Activated B cell treated with CpG ODN at 0.5 μM for 24 hours (primary cell): ENCODE results near the gene PRPF4. TPM values are rescaled to one million over a fixed set of nuclear protein-coding genes. Genes with fewer than 3 reads are reported as not detected.

Experiments used
- ATAC-seq: fragments of 200-7000 bp; cut with Tn5 transposase; one replicate; pipeline ENCODE4 v1.10.0; 2021; ENCODE audit warnings: low read depth, mild to moderate bottlenecking, moderate library complexity
- CTCF ChIA-PET: fragments of 350-600 bp; sonication (Branson Sonifier 250); formaldehyde crosslinking; loops from one replicate; lab custom pipeline; 2021; ENCODE audit warnings: antibody characterized with exemption; lab: Charles Lee
- POLR2A ChIA-PET: fragments of 350-600 bp; sonication (Branson Sonifier 250); formaldehyde crosslinking; loops from one replicate; lab custom pipeline; 2021; ENCODE audit warnings: antibody characterized with exemption; lab: Charles Lee
- DNase-seq: peaks from one replicate; pipeline ENCODE4 v3.0.0; 2022
- H3K27ac Mint-ChIP-seq: one replicate; pipeline ENCODE4 v1.8.0; 2020; ENCODE audit warnings: mixed read lengths
- H3K27me3 Mint-ChIP-seq: one replicate; pipeline ENCODE4 v1.8.0; 2021; ENCODE audit warnings: mixed read lengths
- H3K36me3 Mint-ChIP-seq: one replicate; pipeline ENCODE4 v1.8.0; 2021; ENCODE audit warnings: low read depth, mixed read lengths
- H3K4me1 Mint-ChIP-seq: one replicate; pipeline ENCODE4 v1.8.0; 2021; ENCODE audit warnings: mixed read lengths
- H3K4me3 Mint-ChIP-seq: one replicate; pipeline ENCODE4 v1.8.0; 2020; ENCODE audit warnings: mild to moderate bottlenecking, mixed read lengths
- H3K9me3 Mint-ChIP-seq: one replicate; pipeline ENCODE4 v1.8.0; 2020; ENCODE audit warnings: mixed read lengths
- intact Hi-C: fragments of 100-400 bp; cut with micrococcal nuclease; formaldehyde crosslinking; loops from one replicate; pipeline ENCODE4 v1.15.1; 2024
- total RNA-seq: library from RNA; stranded (reverse); gene quantifications from 2 replicates; pipeline ENCODE4 v1.2.3, GENCODE V29; 2022
- TF ChIP-seq, protein P1 (sequence below): fragments of 200-600 bp; IDR thresholded peaks from one replicate; pipeline ENCODE4 v1.8.0; 2022; ENCODE audit warnings: antibody characterized with exemption, mild to moderate bottlenecking

Gene PRPF4
- total RNA-seq, 1 donor from 2014 or later, result 32.8 TPM

DNA sequence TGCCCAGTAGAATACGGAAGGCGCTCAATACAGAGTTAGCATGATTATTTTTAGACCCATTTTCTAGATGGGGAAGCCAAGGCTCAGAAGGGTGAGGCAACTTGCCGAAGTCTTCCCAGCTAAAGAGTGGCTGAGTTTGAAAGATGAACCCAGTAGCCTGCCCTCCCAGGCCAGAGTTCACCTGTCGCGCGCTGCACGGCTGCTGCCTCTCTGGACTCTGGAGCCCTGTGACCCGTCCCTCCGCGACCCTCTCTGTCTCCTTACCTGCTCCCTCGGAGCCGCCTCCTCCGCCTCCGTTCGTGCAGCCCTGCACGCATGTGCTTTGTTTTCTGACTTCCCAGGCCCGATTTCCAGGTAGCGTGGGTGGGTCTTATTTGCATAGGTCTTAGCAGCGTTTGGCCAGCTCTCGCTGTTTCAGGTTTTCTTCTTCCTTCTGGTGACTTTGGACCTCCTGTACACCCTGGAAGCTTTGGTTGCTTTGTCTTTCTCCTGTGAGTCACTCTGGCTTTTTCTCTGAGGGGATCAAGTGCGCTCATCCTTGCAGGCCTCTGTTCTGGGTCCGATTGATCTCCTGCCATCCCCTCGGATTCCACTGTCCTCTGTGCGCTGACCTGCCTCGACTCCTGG, 27.4 kb downstream of the PRPF4 start, which contains the start of gene RNF183:
RNF183 (minus strand) TSS at position 585 of the 627 bp plus-strand sequence. CDS start 5,192 bp downstream, outside the sequence.
- TF ChIP-seq, protein P1, sequence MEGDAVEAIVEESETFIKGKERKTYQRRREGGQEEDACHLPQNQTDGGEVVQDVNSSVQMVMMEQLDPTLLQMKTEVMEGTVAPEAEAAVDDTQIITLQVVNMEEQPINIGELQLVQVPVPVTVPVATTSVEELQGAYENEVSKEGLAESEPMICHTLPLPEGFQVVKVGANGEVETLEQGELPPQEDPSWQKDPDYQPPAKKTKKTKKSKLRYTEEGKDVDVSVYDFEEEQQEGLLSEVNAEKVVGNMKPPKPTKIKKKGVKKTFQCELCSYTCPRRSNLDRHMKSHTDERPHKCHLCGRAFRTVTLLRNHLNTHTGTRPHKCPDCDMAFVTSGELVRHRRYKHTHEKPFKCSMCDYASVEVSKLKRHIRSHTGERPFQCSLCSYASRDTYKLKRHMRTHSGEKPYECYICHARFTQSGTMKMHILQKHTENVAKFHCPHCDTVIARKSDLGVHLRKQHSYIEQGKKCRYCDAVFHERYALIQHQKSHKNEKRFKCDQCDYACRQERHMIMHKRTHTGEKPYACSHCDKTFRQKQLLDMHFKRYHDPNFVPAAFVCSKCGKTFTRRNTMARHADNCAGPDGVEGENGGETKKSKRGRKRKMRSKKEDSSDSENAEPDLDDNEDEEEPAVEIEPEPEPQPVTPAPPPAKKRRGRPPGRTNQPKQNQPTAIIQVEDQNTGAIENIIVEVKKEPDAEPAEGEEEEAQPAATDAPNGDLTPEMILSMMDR, result no peak
- no peak within 1 kb of the TSS for H3K27ac Mint-ChIP-seq
- ChIA-PET POLR2A (no interaction called here), CTCF (no interaction called here)
- no peaks in the 10 kb centered on the region for H3K9me3 Mint-ChIP-seq
- H3K4me1 Mint-ChIP-seq, result no peaks in the 10 kb centered on the region
- no peak within 1 kb of the TSS for H3K4me3 Mint-ChIP-seq
- ATAC-seq (no peak), DNase-seq (no peak)
- intact Hi-C loops, result no loop called here
- peaks cover 23% of the 10 kb centered on the region for H3K27me3 Mint-ChIP-seq
- H3K36me3 Mint-ChIP-seq, result no peaks in the 10 kb centered on the region

DNA sequence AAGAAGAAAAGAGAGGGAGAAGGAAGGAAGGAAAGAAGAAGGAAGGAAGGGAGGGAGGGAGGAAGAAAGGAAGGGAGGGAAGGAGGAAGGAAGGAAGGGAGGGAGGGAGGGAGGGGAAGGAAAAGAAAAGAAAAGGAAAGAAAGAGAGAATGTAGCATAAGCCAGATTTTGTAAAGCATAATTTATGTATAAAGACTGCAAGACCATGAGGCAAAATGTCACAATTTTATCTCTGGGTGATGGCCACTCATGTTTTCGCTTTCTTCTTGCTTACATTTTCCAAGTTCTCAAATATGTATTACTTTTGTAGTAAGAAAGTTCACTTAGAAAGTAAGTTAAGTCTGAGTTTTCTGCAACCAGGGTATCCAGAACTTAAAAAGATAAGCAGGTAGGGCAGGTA, 31.1 kb downstream of the PRPF4 start:
- ATAC-seq (no peak), DNase-seq (no peak)
- H3K4me1 Mint-ChIP-seq, result no peaks in the 10 kb centered on the region
- ChIA-PET POLR2A (no interaction called here), CTCF (no interaction called here)
- H3K27ac Mint-ChIP-seq, result no peak overlapping the region
- TF ChIP-seq, protein P1, result no peak
- no peaks in the 10 kb centered on the region for H3K9me3 Mint-ChIP-seq
- no peaks in the 10 kb centered on the region for H3K36me3 Mint-ChIP-seq
- intact Hi-C loops, result no loop called here
- no peak overlapping the region for H3K4me3 Mint-ChIP-seq
- peaks cover 16% of the 10 kb centered on the region for H3K27me3 Mint-ChIP-seq

DNA sequence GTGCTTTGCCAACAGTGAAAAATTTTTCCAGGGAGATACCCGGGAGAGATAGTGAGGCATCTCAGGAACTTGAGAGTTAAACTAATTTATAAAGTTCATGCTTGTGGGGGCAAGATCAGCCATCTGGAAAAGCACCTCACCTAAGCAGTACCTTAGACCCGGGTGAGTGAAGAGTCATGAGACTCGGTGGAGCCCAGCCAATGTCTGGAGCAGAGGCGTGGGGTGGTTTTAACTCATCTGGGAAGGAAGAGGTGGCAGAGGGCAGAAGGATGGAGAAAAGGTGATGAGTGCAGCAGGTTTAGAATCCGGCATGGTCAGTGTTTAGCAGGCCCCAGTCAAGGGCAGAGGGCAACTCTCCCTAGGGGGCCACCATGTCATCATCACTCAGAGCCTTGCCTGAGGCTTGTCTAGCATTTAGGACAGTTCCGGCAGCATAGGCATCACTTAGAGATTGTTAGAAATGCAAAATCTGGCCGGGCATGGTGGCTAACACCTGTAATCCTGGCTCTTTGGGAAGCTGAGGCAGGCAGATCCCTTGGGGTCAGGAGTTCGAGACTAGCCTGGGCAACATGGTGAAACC, 32.0 kb downstream of the PRPF4 start:
- Mint-ChIP-seq H3K9me3 (no peaks in the 10 kb centered on the region), H3K27ac (no peak overlapping the region)
- intact Hi-C loops, result no loop called here

DNA sequence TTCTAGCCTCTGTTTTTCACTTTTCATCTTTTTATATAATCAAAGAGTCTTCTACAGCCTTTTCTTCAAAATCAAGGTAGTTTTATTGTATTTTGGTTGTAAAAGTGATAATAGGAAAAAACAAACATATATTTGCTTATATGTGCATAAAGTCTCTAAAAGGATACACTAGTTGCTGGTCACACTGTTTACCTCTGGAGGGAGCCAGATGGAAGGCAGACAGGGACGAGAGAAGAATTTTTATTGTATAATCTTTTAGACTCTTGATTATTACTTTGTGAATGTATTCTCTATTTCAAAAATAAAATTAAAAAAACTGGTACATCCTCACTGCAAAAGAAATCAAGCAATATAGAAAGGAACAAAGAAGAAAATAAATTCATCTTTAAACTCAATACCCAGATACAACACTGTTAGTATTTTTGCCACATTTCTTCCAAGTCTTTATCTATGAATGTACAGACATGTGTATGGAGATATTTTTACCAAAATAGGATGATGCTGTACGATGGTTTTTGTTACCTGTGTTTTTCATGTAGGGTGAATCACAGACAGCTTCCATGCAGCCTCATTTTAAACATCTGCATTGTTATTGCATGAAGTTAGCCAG, 33.9 kb downstream of the PRPF4 start:
- TF ChIP-seq, protein P1, result no peak
- Mint-ChIP-seq H3K4me1 (no peaks in the 10 kb centered on the region), H3K4me3 (no peak overlapping the region), H3K36me3 (no peaks in the 10 kb centered on the region), H3K27me3 (peaks cover 2% of the 10 kb centered on the region), H3K9me3 (no peaks in the 10 kb centered on the region), H3K27ac (no peak overlapping the region)
- intact Hi-C loops, result loop anchor here (1.0 to 2.0 kb wide), 3 partner anchors 98 to 349 kb away; no protein-coding TSS in a partner anchor
- DNase-seq (no peak), ATAC-seq (no peak)
- ChIA-PET POLR2A (no interaction called here), CTCF (interaction anchor here (1.3 to 1.9 kb wide), 5 partner anchors 34 to 348 kb away, joined by 3 to 7 read pairs (median 3); partner anchors contain the start of genes CDC26 and PRPF4)

More for the DNA sequence above, 32.0 kb downstream of the PRPF4 start:
- CTCF ChIA-PET, result no interaction called here
- TF ChIP-seq, protein P1, result no peak
- peaks cover 12% of the 10 kb centered on the region for H3K27me3 Mint-ChIP-seq
- H3K36me3 Mint-ChIP-seq, result no peaks in the 10 kb centered on the region
- no peak overlapping the region for H3K4me3 Mint-ChIP-seq
- POLR2A ChIA-PET, result no interaction called here
- no peaks in the 10 kb centered on the region for H3K4me1 Mint-ChIP-seq
- no peak for DNase-seq
- ATAC-seq, result no peak

DNA sequence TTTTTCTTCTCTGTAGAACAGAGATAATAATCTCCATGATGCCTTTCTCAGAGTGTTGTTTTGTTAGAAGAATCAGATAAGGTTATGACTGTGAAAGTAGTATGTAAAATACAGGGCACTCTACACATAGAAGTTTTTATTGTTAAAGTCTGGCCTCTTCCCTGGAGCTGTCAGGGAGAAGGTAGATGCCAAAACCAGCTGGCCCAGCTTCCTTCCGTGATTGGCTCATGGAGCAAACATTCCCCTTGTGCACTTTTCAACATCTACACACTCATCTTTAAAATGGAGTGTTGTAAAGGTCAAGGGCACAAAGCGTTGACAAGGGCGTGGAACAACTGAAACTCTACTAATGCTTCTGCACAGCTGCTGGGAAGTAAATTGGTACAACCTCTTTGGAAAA, 35.1 kb downstream of the PRPF4 start:
- H3K4me1 Mint-ChIP-seq, result no peaks in the 10 kb centered on the region
- H3K27me3 Mint-ChIP-seq, result peaks cover 3% of the 10 kb centered on the region
- ChIA-PET POLR2A (interaction anchor here (1.0 kb wide), 1 partner anchor 100 kb away, joined by 3 read pairs; the partner anchor contains the start of genes C9orf43 and POLE3), CTCF (interaction anchor here (1.6 to 1.9 kb wide), 3 partner anchors 35 to 347 kb away, joined by 3 to 7 read pairs (median 3); partner anchors contain the start of genes CDC26 and PRPF4)
- H3K4me3 Mint-ChIP-seq, result no peak overlapping the region
- H3K27ac Mint-ChIP-seq, result no peak overlapping the region
- ATAC-seq, result no peak
- no peaks in the 10 kb centered on the region for H3K36me3 Mint-ChIP-seq
- no peaks in the 10 kb centered on the region for H3K9me3 Mint-ChIP-seq
- TF ChIP-seq, protein P1, result no peak
- DNase-seq, result no peak
- intact Hi-C loops, result no loop called here
